OCI-LY3 (cell line): ENCODE measurements around the gene AK4.

Source experiments
- H2AFZ ChIP-seq: fragments of 200-600, 300-600 bp; shearing (Covaris generic); 2 replicates; pipeline ENCODE4 v1.6.0; 2014; ENCODE audit warnings: antibody characterized with exemption, low read depth, low read length
- H3K27ac ChIP-seq: fragments of 200-600, 300-600 bp; sonication (generic); 2 replicates; pipeline ENCODE4 v1.5.1; 2014; ENCODE audit warnings: mild to moderate bottlenecking, low read length, moderate library complexity, mixed read lengths
- H3K27me3 ChIP-seq: fragments of 200-600, 300-600 bp; sonication (generic); 2 replicates; pipeline ENCODE4 v1.6.1; 2014; ENCODE audit warnings: low read depth, low read length, mixed read lengths
- H3K36me3 ChIP-seq: fragments of 200-600, 300-600 bp; sonication (generic); replicated peaks from 2 replicates; pipeline ENCODE3; 2014; ENCODE audit warnings: low read depth, low read length, mixed read lengths
- H3K4me1 ChIP-seq: fragments of 300-600, 200-600 bp; sonication (generic); 2 replicates; pipeline ENCODE4 v1.6.1; 2014; ENCODE audit warnings: low read length, mixed read lengths
- H3K4me2 ChIP-seq: fragments of 200-600, 300-600 bp; sonication (generic); 2 replicates; pipeline ENCODE4 v1.6.1; 2014; ENCODE audit warnings: low read length, mixed read lengths
- H3K4me3 ChIP-seq: fragments of 300-600, 200-600 bp; sonication (generic); 2 replicates; pipeline ENCODE4 v1.5.1; 2014; ENCODE audit warnings: antibody characterized with exemption, mild to moderate bottlenecking, low read length, moderate library complexity
- H3K79me2 ChIP-seq: fragments of 300-600, 200-600 bp; shearing (Covaris generic); 2 replicates; pipeline ENCODE4 v1.6.1; 2014; ENCODE audit warnings: mild to moderate bottlenecking, low read length, mixed read lengths
- H3K9ac ChIP-seq: fragments of 300-600, 200-600 bp; shearing (Covaris generic); 2 replicates; pipeline ENCODE4 v1.6.0; 2014; ENCODE audit warnings: mild to moderate bottlenecking, low read length, moderate library complexity
- H3K9me3 ChIP-seq: fragments of 200-600, 300-600 bp; shearing (Covaris generic); 2 replicates; pipeline ENCODE4 v1.6.1; 2014; ENCODE audit warnings: low read length, mixed read lengths; ENCODE audit not compliant: insufficient read depth
- H4K20me1 ChIP-seq: fragments of 200-600, 300-600 bp; sonication (generic); 2 replicates; pipeline ENCODE4 v1.6.1; 2016; ENCODE audit warnings: low read length, mixed read lengths; ENCODE audit not compliant: insufficient read depth
- CTCF ChIP-seq: fragments of 200-600, 300-600 bp; sonication (generic); IDR thresholded peaks from 2 replicates; pipeline ENCODE4 v1.5.1; 2014; ENCODE audit warnings: antibody characterized with exemption, low read length, low read depth
- EZH2phosphoT487 ChIP-seq: fragments of 200-600 bp; shearing (Covaris generic); IDR thresholded peaks from 2 replicates; pipeline ENCODE4 v1.6.1; 2018; ENCODE audit warnings: antibody characterized with exemption, mixed run types, low read depth

The AK4 gene

DNA sequence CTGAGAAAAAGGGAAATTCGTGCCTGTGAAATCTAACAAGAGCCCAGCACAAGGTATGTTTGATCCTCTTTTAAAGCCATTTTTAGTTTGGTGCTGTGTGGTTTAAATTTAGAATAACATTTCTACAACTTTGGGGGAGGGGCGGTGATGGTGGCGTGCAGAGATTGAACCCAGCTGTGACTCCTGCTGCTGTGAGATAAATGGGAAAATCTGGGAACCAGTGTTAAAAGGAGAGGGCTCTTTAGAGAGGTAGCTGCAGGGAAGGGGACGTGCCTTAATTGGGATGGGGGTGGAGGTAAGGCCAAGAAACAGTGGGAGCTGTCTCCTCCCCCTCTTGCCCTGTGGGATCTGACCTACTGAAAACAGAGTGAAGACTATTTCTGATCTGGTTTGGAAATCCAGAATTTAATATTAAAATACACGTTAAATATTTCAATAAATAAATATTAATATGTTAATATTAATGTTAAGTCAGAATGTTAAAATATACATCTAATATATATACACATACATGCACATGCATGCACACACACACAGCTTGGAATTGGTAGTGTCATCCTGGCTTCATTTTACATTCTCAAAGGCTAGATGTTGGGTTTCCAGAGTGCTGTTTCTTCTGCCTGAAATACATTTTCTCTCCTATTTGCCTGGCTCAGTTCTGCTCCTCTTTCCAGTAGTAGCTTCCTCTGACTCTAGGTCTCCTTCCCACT is 131.2 kb downstream of the AK4 start:
- Histone ChIP-seq H3K9ac (no peak overlapping the region), H4K20me1 (no peaks in the 10 kb centered on the region), H2AFZ (no peak overlapping the region), H3K4me2 (no peak overlapping the region), H3K4me3 (no peak overlapping the region), H3K36me3 (no peaks in the 10 kb centered on the region), H3K79me2 (no peaks in the 10 kb centered on the region), H3K27me3 (no peaks in the 10 kb centered on the region), H3K4me1 (no peaks in the 10 kb centered on the region), H3K27ac (no peak overlapping the region), H3K9me3 (no peaks in the 10 kb centered on the region)
- no peak for TF ChIP-seq EZH2phosphoT487
- TF ChIP-seq CTCF: no peak
